ENCODE data around the gene ABCB6.
A peak's percentile ranks its signal among the peaks of the same experiment; 100 is the strongest.

The ABCB6 gene

GRCh38 chr2:219182331-219183150 is 36.2 kb downstream of the ABCB6 start:
- DNase-seq = no peak

- DNase-seq = no peak
Measured at GRCh38 chr2:219181531-219181930, 37.2 kb downstream of the ABCB6 start.

- DNase-seq = no peak
Measured at GRCh38 chr2:219180961-219181360, 37.8 kb downstream of the ABCB6 start.

- no peak for DNase-seq
Measured at GRCh38 chr2:219179601-219180465, 38.9 kb downstream of the ABCB6 start.

- DNase-seq = peak in 2 of 3 experiments; percentile 17 to 78
Measured at GRCh38 chr2:219178377-219179175, 40.2 kb downstream of the ABCB6 start.

- DNase-seq = peak; percentile 77 to 94 (median 90)
Measured at GRCh38 chr2:219177552-219178376, 41.0 kb downstream of the ABCB6 start, which contains the start of gene RETREG2. TSS of gene RETREG2 (plus strand) at chr2:219178275. CDS start at chr2:219178353, 78 bp downstream.

GRCh38 chr2:219176818-219177551 is 41.8 kb downstream of the ABCB6 start, which contains the start of gene CNPPD1:
TSS of gene CNPPD1 (minus strand) at chr2:219176925. CDS start at chr2:219176828, 97 bp downstream.
- DNase-seq = peak; percentile 67 to 91 (median 90)

GRCh38 chr2:219175928-219176817 is 42.6 kb downstream of the ABCB6 start:
- DNase-seq = peak in 1 of 3 experiments; percentile 85

- DNase-seq = no peak
Measured at GRCh38 chr2:219175486-219175885, 43.3 kb downstream of the ABCB6 start.

- no peak for DNase-seq
Measured at GRCh38 chr2:219174801-219175200, 44.0 kb downstream of the ABCB6 start.

- no peak for DNase-seq
Measured at GRCh38 chr2:219174146-219174545, 44.6 kb downstream of the ABCB6 start.

- no peak for DNase-seq
Measured at GRCh38 chr2:219173176-219173575, 45.6 kb downstream of the ABCB6 start.

- DNase-seq = no peak
Measured at GRCh38 chr2:219172231-219173154, 46.3 kb downstream of the ABCB6 start.

- DNase-seq = peak; percentile 8 to 59 (median 19)
Measured at GRCh38 chr2:219171231-219171651, 47.5 kb downstream of the ABCB6 start.

GRCh38 chr2:219169930-219170654 is 48.7 kb downstream of the ABCB6 start, which contains the start of gene SLC23A3:
TSS of gene SLC23A3 (minus strand) at chr2:219170029. CDS start at chr2:219169984, 45 bp downstream.
- no peak for DNase-seq

GRCh38 chr2:219168932-219169331 is 49.8 kb downstream of the ABCB6 start:
- no peak for DNase-seq

GRCh38 chr2:219168526-219168925 is 50.2 kb downstream of the ABCB6 start:
- no peak for DNase-seq

GRCh38 chr2:219167997-219168396 is 50.8 kb downstream of the ABCB6 start:
- no peak for DNase-seq
